Body of pancreas (tissue), 4 donors: Measurements from ENCODE around the gene TRAPPC5. TPM values are rescaled to one million over a fixed set of nuclear protein-coding genes. Genes with fewer than 3 reads are reported as not detected.

Source experiments
- ATAC-seq: fragments of 150-250 bp; one replicate; pipeline ENCODE4 v1.9.1; 2016
- DNase-seq, 4 donors: peaks; one replicate each; pipeline ENCODE4 v3.0.0-alpha.2; 2019
- H3K27ac ChIP-seq, 4 donors: fragments of 200-600 bp; sonication (generic); 1 replicate in 3 of 4; 2 replicates in 1 of 4; pipeline versions ENCODE4 v1.5.1 to v1.6.1; 2016 to 2019; ENCODE audit warnings: mild to moderate bottlenecking in 1 of 4, mixed read lengths in 1 of 4, moderate library complexity in 1 of 4
- H3K27me3 ChIP-seq, 2 donors: fragments of 200-600 bp; sonication (generic); one replicate each; pipeline ENCODE4 v1.6.0; 2016; ENCODE audit warnings: mild to moderate bottlenecking in 1 of 2
- H3K36me3 ChIP-seq, 2 donors: fragments of 200-600 bp; sonication (generic); replicated peaks in 1 of 2; 2 replicates each; pipeline ENCODE4 v1.5.1; 2016; ENCODE audit warnings: low read depth in 2 of 2; ENCODE audit not compliant: insufficient read depth in 1 of 2
- H3K4me1 ChIP-seq: fragments of 200-600 bp; sonication (generic); one replicate; pipeline ENCODE4 v1.6.0; 2016
- H3K4me3 ChIP-seq, 2 donors: fragments of 200-600 bp; sonication (generic); 1 replicate in 1 of 2; 2 replicates in 1 of 2; pipeline ENCODE4 v1.5.1; 2016 to 2019
- H3K9me3 ChIP-seq, 3 donors: fragments of 200-600 bp; sonication (generic); 1 replicate in 2 of 3; 2 replicates in 1 of 3; pipeline ENCODE4 v1.5.1; 2016
- POLR2A ChIP-seq, 3 donors: fragments of 450-650 bp; IDR thresholded peaks; one replicate each; pipeline ENCODE4 v1.6.1; 2016; ENCODE audit warnings: antibody characterized with exemption in 3 of 3, mild to moderate bottlenecking in 2 of 3
- WGBS, 2 donors: methylation state at CpG; one replicate each; pipeline ENCODE4 v1.1.5; 2017; 5-methylcytosine and 5-hydroxymethylcytosine counted together
- intact Hi-C: fragments of 100-400 bp; cut with DNase I; formaldehyde crosslinking; loops from one replicate; pipeline ENCODE4 v1.15.1; 2023
- total RNA-seq, 2 donors: library from RNA; depleted of rRNA; stranded (reverse); fragments of >200 nt; gene quantifications; one replicate each; pipeline ENCODE4 v1.1.0, GENCODE V29; 2016
- TF ChIP-seq, protein P1 (sequence below), 7 experiments: fragments of 450-650 bp in 4 of 7; fragments of 200-600 bp in 3 of 7; sonication (generic) in 3 of 7; IDR thresholded peaks; one replicate each; pipeline ENCODE4 v1.5.1; 2016 to 2019; ENCODE audit warnings: antibody characterized with exemption in 7 of 7

TRAPPC5 gene
- total RNA-seq, 2 donors from 2014 or later, result 10.9 to 18.7 TPM

DNA sequence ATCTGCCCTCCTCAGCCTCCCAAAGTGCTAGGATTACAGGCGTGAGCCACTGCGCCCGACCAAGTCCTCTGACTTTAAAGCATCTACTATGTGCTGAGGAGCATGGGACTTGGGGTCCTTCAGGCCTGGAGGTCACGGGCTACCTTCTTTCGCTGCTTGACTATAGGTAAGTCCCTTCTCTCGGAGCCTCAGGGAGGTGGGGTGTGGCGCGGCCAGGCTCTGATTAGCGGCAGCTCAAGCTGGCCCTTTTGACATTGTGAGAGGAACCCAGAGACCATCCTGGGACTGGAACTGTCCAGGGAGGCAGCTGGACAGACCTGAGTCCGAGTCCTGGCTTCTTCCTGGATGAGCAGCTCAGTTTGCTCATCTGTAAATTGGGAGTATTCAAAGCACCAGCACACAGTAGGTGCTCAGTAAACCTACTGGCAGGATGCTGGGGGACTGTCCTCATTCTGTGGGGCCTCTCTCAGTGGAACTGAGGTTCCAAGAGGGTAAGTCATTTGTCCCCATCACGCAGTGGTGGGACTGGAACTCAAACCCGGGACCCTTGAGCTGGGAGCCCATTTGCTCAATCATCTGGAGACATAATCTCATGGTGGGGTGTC is 20.5 kb downstream of the TRAPPC5 start:
- 74 to 79% methylated on average over 6 to 12 of the region's 12 CpGs for WGBS, 2 donors
- Histone ChIP-seq H3K9me3 (no peaks in the 10 kb centered on the region), H3K36me3 (no peaks in the 10 kb centered on the region), H3K27me3 (peaks cover 0 to 8% of the 10 kb centered on the region in 2 donors), H3K27ac (no peak overlapping the region), H3K4me3 (no peak overlapping the region), H3K4me1 (no peaks in the 10 kb centered on the region)
- no peak for TF ChIP-seq POLR2A (IDR thresholded peaks at IDR 0.05)
- TF ChIP-seq, protein P1, sequence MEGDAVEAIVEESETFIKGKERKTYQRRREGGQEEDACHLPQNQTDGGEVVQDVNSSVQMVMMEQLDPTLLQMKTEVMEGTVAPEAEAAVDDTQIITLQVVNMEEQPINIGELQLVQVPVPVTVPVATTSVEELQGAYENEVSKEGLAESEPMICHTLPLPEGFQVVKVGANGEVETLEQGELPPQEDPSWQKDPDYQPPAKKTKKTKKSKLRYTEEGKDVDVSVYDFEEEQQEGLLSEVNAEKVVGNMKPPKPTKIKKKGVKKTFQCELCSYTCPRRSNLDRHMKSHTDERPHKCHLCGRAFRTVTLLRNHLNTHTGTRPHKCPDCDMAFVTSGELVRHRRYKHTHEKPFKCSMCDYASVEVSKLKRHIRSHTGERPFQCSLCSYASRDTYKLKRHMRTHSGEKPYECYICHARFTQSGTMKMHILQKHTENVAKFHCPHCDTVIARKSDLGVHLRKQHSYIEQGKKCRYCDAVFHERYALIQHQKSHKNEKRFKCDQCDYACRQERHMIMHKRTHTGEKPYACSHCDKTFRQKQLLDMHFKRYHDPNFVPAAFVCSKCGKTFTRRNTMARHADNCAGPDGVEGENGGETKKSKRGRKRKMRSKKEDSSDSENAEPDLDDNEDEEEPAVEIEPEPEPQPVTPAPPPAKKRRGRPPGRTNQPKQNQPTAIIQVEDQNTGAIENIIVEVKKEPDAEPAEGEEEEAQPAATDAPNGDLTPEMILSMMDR (IDR thresholded peaks at IDR 0.05), result no peak
- DNase-seq (no peak), ATAC-seq (no peak)
- intact Hi-C loops, result no loop called here

DNA sequence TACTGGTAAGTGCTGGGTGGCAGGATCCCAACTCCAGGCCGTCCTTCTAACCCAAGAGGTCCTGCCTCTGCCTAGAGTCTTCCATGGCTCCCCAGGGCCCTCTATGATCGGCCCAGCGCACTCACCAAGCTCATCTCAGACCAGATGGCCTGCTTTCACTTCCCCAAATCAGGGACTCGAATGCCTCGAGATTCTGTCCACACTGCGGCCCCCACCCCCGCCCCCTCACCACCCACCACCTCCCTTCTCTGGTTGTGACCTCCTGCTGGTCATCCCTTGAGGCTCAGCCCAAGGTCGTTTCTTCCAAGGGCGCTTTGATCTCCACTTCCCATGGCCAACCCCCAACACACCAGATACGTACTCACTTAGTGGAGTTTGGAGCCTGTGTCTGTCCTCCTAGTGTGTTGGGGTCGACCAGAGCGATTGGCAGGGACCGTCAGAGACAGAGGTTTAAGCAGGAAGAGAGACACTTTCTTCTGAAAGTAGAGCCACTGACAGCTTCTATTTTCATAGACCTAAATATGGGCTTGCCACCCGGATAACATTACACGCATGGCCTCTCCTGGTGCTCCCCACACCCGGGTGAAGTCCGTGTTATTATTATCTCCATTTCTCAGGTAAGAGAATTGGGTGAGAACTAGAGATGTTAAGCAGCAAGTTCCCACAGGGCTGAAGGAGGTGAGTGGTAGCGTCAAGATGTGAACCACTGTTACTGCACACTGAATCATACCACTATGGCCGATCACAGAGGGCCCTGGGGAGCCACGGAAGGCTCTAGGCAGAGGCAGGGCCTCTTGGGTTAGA is 21.2 kb downstream of the TRAPPC5 start, which contains the start of gene FCER2:
Gene FCER2, minus strand, starts transcription at position 478 of the 804 bp plus-strand sequence. CDS start 2,371 bp downstream, outside the sequence.
- TF ChIP-seq, protein P1 (IDR thresholded peaks at IDR 0.05), result no peak
- TF ChIP-seq POLR2A (IDR thresholded peaks at IDR 0.05), result no peak
- DNase-seq, result peak in 1 of 4 donors; percentile 15

DNA sequence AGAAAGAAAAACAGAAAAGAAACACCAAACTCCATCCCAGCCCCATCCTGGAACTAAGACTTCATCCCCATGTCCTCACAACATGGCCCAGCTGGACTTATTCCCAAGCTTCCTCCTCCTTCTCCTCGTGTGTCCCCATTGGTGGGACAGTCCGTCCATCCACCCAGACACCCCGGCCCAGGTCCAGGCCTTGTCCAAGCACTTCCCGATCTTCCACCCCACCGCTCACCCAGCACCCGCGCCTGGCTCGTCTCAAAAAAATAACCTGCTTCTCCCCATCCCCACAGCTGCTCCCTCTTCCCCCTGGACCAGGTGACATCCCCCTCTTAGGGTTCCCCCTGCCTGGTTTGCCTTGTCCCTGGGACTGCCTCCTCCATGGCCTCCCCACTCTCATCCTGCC is 22.7 kb downstream of the TRAPPC5 start:
- WGBS, 2 donors, result 40 to 41% methylated on average over 8 of the region's 8 CpGs
- DNase-seq (peak in 1 of 4 donors; percentile 12), ATAC-seq (no peak)
- Histone ChIP-seq H3K4me3 (no peak overlapping the region), H3K4me1 (no peaks in the 10 kb centered on the region), H3K27me3 (peaks cover 0 to 6% of the 10 kb centered on the region in 2 donors), H3K36me3 (no peaks in the 10 kb centered on the region), H3K27ac (no peak overlapping the region), H3K9me3 (no peaks in the 10 kb centered on the region)
- intact Hi-C loops, result no loop called here
- TF ChIP-seq POLR2A (IDR thresholded peaks at IDR 0.05), result no peak
- TF ChIP-seq, protein P1 (IDR thresholded peaks at IDR 0.05), result no peak

More for the DNA sequence above, 21.2 kb downstream of the TRAPPC5 start, which contains the start of gene FCER2:
- Histone ChIP-seq H3K27me3 (peaks cover 0 to 8% of the 10 kb centered on the region in 2 donors), H3K9me3 (no peaks in the 10 kb centered on the region), H3K4me1 (no peaks in the 10 kb centered on the region), H3K27ac (no peak within 1 kb of the TSS), H3K4me3 (no peak within 1 kb of the TSS), H3K36me3 (no peaks in the 10 kb centered on the region)
- WGBS, 2 donors, result 37 to 48% methylated on average over 12 to 19 of the region's 20 CpGs
- intact Hi-C loops, result no loop called here
- no peak for ATAC-seq

DNA sequence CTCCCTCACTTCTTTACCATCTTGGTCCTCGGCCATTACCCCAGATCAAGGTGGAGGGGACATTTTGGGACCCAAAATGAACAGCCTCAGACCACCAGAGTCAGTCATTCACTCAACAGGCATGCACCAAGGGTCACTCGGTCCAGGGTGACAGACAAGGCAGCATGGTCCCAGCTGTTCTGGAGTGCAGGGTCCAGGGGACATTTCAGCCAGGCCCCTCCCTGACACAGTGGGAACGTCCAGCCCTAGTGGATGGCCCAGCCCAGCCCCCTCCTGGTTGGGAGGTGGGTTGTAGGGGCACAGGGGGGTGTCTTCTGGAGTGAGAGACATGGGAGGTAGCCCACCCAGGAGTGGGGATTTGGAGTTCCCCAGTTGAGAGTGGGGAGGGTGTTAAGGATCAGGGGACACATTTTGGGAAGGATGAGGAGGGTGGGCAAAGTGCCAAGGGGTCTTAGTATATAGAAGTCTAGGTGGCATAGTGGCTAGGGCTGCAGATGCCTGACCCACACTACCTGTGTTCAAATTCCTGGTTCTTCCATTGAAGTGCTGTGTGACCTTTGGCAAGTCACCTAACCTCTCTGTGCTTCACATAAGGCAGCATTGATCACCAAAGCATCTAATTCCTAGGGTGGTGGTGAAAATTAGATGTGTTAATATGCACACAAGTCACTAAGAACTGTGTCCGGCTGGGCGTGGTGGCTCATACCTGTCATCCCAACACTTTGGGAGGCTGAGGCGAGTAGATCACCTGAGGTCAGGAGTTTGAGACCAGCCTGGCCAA is 23.8 kb downstream of the TRAPPC5 start:
- no peaks in the 10 kb centered on the region for H3K36me3 ChIP-seq
- H3K27me3 ChIP-seq, result peaks cover 0 to 3% of the 10 kb centered on the region in 2 donors
- no peak overlapping the region for H3K27ac ChIP-seq
- TF ChIP-seq, protein P1 (IDR thresholded peaks at IDR 0.05), result no peak
- TF ChIP-seq POLR2A (IDR thresholded peaks at IDR 0.05), result no peak
- intact Hi-C loops, result no loop called here
- ATAC-seq (no peak), DNase-seq (no peak)
- no peaks in the 10 kb centered on the region for H3K4me1 ChIP-seq
- WGBS, 2 donors, result 67 to 68% methylated on average over 6 of the region's 6 CpGs
- H3K4me3 ChIP-seq, result no peak overlapping the region
- H3K9me3 ChIP-seq, result no peaks in the 10 kb centered on the region
